NCI-H345 (cell line): Measurements from ENCODE around the gene SNRPF.

Experiments used
- DNase-seq: peaks from one replicate; lab custom pipeline; 2025; lab: John Stamatoyannopoulos, UW

The SNRPF gene

GRCh38 chr12:95859344-95859816, 628 bp downstream of the SNRPF start:
- no peak for DNase-seq

DNA sequence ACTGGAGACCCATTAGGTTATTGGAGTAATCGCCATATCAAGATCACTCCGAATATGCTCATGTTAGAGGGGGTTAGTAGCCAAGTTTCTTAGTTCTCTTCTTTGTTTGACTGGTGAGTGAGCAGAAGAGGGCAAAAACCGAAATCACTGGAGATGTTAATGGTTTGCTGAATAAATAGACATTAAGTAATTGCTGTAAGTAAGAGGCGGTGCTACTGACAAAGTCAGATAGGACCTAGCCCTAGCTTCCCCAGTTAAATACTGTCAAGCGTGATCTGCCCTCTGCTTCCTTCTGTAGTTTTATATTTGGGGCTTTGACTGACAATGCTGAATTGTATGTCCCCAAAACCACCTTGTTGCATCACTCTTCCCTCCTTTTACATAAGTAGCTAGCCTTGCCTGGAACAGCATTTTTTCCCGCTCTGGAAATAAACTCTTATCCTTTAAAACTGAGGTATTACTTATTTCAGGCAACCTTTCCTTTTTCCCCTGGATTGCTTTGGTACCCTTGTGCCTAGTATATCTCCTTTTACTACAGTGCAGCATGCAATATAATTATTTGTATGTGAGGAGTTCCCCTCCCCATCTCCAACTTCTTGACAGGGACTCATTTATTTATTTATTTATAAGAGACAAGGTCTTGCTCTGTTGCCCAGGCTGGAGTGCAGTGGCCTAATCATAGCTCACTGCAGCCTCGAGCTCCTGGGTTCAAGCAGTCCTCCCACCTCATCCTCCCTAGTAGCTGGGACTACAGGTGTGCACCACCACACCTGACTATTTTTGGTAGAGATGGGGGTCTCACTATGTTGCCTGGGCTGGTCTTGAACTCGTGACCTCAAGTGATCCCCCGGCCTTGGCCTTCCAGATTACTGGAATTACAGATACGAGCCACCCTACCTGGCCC, 1.4 kb downstream of the SNRPF start:
- DNase-seq: no peak

GRCh38 chr12:95862038-95862437, 3.3 kb downstream of the SNRPF start:
- no peak for DNase-seq

- no peak for DNase-seq
Measured at GRCh38 chr12:95863337-95863736, 4.6 kb downstream of the SNRPF start.

- no peak for DNase-seq
Measured at GRCh38 chr12:95870897-95871296, 12.1 kb downstream of the SNRPF start.

DNA sequence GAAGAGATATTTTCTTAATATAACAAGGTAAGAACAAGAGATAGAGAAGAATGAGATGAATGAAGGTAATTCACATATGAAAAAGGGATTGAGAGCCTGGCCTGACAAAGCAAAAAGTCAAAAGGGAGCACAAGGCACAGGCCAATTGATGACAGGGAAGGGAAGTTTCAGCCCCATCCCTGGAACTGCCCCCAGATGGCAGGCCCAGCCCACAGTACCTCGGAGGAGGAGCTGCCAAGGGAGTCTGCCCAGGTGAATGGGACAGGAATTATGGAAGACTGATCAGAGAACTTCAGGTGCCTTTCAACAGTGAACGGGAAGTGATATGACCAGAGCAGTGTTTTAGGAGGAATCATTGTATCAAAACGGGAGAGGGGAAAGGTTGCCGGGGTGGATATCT, 15.7 kb downstream of the SNRPF start:
- no peak for DNase-seq

DNA sequence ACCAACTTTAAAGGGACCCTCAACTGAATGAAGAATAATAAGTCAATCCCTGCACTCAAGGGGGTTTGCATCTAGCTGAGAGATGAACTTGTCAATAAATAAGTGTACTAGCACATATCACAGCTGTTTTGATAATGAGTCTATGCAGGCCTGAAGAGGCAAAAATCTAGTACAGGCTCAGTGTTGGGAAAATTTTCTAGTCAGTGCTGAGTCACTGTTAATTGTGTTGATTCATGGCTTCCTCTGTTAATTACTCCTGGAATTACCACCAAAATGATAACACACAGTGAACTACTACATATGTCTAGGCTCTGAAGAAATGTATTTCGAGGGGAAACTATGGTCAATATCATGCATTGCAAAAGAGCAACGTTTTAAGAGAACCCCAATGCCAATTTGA, 18.9 kb downstream of the SNRPF start:
- no peak for DNase-seq

DNA sequence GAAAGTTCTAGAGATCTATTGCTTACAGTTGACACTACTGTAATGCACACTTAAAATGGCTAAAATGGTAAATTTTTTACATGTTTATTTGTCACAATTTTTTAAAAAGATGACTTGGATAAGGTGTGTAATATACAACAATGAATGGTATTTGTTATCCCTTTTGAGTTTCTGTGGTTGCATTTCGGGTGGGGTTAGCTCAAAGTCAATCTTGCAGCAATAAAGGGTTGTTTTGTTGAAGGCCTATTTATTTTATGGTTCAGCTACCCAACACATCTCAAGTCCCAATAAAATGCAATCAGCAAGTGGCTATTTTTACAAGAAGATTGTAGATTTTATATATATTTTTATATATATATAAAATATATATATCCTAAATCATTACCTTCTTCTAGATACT, 22.1 kb downstream of the SNRPF start:
- DNase-seq: no peak

DNA sequence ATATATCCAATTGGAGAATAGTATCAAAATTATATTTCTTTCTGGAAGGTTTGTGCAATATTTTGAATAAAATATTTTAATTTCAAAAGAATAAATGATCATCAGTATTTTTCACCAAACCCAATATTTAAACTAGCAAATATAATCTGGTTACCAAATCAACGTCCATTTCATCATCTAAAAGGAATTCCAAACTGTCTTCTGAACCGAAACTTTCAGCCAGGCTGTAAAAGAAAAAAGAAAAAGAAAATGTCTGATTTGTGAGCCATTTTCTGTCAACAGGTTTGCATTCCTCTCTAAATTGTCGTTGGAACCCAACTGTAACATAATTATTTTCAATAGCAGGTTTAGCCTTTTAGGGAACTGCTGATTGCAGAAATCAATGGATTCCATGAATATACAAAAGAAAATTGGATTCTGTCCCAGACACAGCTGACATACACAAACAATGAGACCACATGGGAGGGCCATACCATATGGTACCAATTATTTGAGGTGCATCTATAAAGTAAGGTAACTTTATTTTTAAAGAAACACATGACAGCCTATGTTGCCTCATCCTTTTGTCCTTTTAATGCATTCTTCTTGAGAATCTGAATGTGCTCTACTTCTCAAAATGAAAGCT, 22.7 kb downstream of the SNRPF start:
- DNase-seq: peak; percentile 73

DNA sequence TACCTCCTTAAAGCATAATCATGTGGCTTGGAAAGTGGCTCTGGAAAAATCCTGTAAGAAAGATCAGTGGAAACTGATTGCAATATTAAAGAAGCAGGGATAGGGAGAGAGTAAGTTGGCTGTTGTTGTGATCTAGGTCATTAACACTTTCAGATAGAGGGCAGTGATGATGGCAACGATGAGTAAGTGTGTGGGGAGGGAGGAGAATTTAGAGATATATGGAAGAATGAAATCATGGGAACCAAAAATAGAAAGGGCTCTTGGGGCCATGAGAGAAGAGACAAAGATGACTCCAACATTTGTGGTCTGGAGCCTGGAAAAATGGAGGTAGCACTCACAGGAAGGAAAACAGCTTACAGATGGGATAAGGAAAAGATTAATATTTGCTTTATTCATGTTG, 23.3 kb downstream of the SNRPF start:
- DNase-seq: no peak

- DNase-seq: no peak
Measured at GRCh38 chr12:95882873-95883272, 24.1 kb downstream of the SNRPF start.

GRCh38 chr12:95884998-95885397, 26.2 kb downstream of the SNRPF start:
- DNase-seq: no peak

DNA sequence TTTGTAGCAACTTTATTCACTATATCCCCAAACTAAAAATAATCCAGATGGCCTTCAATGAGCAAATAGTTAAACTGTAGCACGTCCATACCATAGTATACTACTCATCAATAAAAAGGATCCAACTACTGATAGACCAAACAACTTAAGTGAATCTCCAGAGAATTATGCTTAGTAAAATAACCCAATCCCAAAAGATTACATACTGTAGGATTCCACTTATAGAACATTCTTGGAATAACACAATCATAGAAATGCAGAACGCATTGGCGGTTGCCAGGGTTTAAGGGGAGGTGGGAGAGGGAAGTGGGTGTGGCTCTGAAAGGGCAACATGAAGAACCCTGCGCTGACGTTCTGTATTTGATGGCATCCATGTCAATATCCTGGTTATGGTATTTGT, 28.6 kb downstream of the SNRPF start:
- DNase-seq: no peak

DNA sequence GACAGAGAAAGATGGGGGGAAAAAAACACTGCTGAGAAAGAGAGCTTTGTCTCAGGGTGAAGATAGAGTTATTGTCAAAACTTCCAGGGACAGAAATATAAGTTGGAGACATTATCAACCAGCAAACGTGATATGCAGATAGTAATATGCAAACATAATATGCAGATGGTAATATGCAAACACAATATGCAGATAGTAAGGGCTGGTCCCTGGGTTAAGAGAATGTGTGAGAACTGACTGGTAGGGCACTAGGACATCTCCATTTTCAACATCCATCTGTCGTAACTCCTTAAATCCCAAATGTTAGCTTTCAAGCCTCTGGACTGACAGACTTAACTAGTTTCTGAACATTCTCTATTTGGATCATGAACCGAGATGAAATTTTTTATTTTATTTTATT, 32.2 kb downstream of the SNRPF start:
- no peak for DNase-seq

- no peak for DNase-seq
Measured at GRCh38 chr12:95896846-95897245, 38.1 kb downstream of the SNRPF start.

DNA sequence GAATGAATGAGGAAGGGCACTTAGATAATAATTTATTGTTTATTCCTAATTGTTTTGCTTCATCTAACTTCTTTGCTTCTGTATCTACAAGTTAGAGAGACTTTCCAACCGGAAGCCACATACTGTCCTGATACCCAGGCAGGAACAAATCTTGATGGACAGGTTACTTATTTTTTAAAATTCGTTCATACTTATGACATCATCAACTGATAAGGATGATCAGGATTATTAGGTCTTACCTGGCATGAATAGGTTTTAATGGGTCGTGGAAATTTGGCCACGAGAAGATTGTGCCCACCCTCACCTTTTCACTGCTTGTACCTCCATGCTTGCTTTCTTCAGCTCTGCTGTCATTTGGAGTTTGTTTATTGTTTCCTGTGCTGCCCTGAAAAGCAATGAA, 39.3 kb downstream of the SNRPF start:
- DNase-seq: no peak

GRCh38 chr12:95908573-95908972, 49.8 kb downstream of the SNRPF start:
- no peak for DNase-seq

DNA sequence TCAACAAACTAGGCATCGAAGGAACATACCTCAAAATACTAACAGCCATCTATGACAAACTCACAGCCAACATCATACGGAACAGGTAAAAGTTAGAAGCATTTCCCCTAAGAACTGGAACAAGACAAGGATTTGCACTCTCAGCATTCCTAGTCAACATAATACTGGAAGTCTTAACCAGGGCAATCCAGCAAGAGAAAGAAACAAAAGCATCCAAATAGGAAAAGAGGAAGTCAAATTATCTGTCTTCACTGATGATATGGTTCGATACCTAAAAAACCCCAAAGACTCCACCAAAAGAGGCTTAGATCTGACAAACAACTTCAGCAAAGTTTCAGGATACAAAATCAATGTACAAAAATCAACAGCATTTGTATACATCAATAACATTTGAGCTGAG, 51.1 kb downstream of the SNRPF start:
- no peak for DNase-seq
